DND-41 (cell line): ENCODE data around the gene SAXO1.

Source experiments
- ATAC-seq: fragments of 200-7000 bp; cut with Tn5 transposase; 3 replicates; pipeline ENCODE4 v1.9.1; 2021; ENCODE audit warnings: low read depth; ENCODE audit not compliant: insufficient read depth
- DNase-seq: peaks from one replicate; pipeline ENCODE4 v3.0.0-alpha.2; 2020
- H2AFZ ChIP-seq: 2 replicates; pipeline ENCODE4 v1.6.0; 2012; ENCODE audit warnings: low read depth, low read length
- H3K27ac ChIP-seq: 2 replicates; pipeline ENCODE4 v1.5.1; 2012; ENCODE audit warnings: low read length, inconsistent platforms
- H3K27me3 ChIP-seq: fragments of 200-600 bp; sonication (generic); 2 replicates; pipeline ENCODE4 v1.6.0; 2012; ENCODE audit warnings: low read length, mild to moderate bottlenecking, inconsistent platforms; ENCODE audit not compliant: insufficient read depth, poor library complexity
- H3K36me3 ChIP-seq: 2 replicates; pipeline ENCODE4 v1.5.1; 2012; ENCODE audit warnings: low read length, inconsistent platforms; ENCODE audit not compliant: insufficient read depth
- H3K4me1 ChIP-seq: 2 replicates; pipeline ENCODE4 v1.5.1; 2012; ENCODE audit warnings: mild to moderate bottlenecking, low read length; ENCODE audit not compliant: insufficient read depth
- H3K4me2 ChIP-seq: 2 replicates; pipeline ENCODE4 v1.6.0; 2012; ENCODE audit warnings: mild to moderate bottlenecking, moderate library complexity, low read length, inconsistent platforms; ENCODE audit not compliant: insufficient read depth
- H3K4me3 ChIP-seq, 2 experiments: fragments of 200-600 bp in 1 of 2; shearing (Covaris generic) in 1 of 2; 2 replicates each; pipeline ENCODE4 v1.5.1; 2012 to 2016; ENCODE audit warnings: inconsistent platforms in 2 of 2, low read length in 2 of 2, mild to moderate bottlenecking in 2 of 2, low read depth in 1 of 2, moderate library complexity in 1 of 2
- H3K79me2 ChIP-seq: 2 replicates; pipeline ENCODE4 v1.6.0; 2012; ENCODE audit warnings: low read length, inconsistent platforms; ENCODE audit not compliant: insufficient read depth
- H3K9ac ChIP-seq: 2 replicates; pipeline ENCODE4 v1.6.0; 2012; ENCODE audit warnings: low read depth, mild to moderate bottlenecking, inconsistent platforms, low read length, moderate library complexity
- H3K9me3 ChIP-seq: 2 replicates; pipeline ENCODE4 v1.5.1; 2012; ENCODE audit warnings: low read length, moderate library complexity, mild to moderate bottlenecking, inconsistent platforms; ENCODE audit not compliant: insufficient read depth, severe bottlenecking
- H4K20me1 ChIP-seq: 2 replicates; pipeline ENCODE4 v1.6.0; 2012; ENCODE audit warnings: low read length; ENCODE audit not compliant: insufficient read depth
- CTCF ChIP-seq: IDR thresholded peaks from 2 replicates; pipeline ENCODE4 v1.5.1; 2012; ENCODE audit warnings: borderline replicate concordance, low read length, moderate library complexity, mild to moderate bottlenecking; ENCODE audit not compliant: poor library complexity, severe bottlenecking; ENCODE audit errors: extremely low read depth
- EZH2 ChIP-seq: IDR thresholded peaks from 3 replicates; pipeline ENCODE4 v1.6.1; 2012; ENCODE audit warnings: borderline replicate concordance, low read depth, mild to moderate bottlenecking, moderate library complexity, low read length, inconsistent platforms; ENCODE audit not compliant: severe bottlenecking

The SAXO1 gene

DNA sequence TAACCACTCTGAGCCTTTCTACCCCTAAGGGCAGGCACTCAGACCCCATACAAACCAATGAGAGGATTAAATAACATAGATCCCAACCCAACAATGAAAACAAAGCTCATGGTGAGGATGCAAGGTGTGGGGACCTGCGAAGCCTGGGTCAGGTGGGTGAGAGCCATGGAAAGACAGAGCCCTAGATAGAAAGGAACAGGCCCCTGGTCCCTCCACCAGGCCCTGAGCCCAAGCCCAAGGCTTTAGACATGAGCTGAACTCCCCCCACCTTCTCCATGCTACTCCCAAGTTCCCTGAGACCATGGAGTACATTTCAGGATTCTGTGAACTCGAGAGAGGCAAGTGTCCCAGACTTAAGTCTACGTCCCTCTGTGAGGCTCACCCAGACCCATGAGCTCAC, 106.5 kb downstream of the SAXO1 start:
- H3K9ac ChIP-seq: no peak overlapping the region
- H2AFZ ChIP-seq: no peak overlapping the region
- no peak for ATAC-seq
- TF ChIP-seq EZH2 (no peak), CTCF (no peak)
- no peaks in the 10 kb centered on the region for H3K4me1 ChIP-seq
- no peaks in the 10 kb centered on the region for H3K27me3 ChIP-seq
- H4K20me1 ChIP-seq: no peaks in the 10 kb centered on the region
- H3K79me2 ChIP-seq: no peaks in the 10 kb centered on the region
- H3K9me3 ChIP-seq: no peaks in the 10 kb centered on the region
- H3K27ac ChIP-seq: no peak overlapping the region
- no peak for DNase-seq
- H3K4me3 ChIP-seq: no peak overlapping the region
- H3K36me3 ChIP-seq: no peaks in the 10 kb centered on the region
- no peak overlapping the region for H3K4me2 ChIP-seq

GRCh38 chr9:18925880-18926279, 107.1 kb downstream of the SAXO1 start:
- Histone ChIP-seq H3K9me3 (no peaks in the 10 kb centered on the region), H3K4me2 (no peak overlapping the region), H3K79me2 (no peaks in the 10 kb centered on the region), H2AFZ (no peak overlapping the region), H3K27ac (no peak overlapping the region), H3K27me3 (no peaks in the 10 kb centered on the region), H4K20me1 (no peaks in the 10 kb centered on the region), H3K4me1 (no peaks in the 10 kb centered on the region), H3K4me3 (no peak overlapping the region), H3K9ac (no peak overlapping the region), H3K36me3 (no peaks in the 10 kb centered on the region)
- DNase-seq (no peak), ATAC-seq (no peak)
- no peak for TF ChIP-seq EZH2
- TF ChIP-seq CTCF: no peak

- Histone ChIP-seq H3K27ac (no peak overlapping the region), H3K4me2 (no peak overlapping the region), H3K79me2 (no peaks in the 10 kb centered on the region), H2AFZ (no peak overlapping the region), H3K27me3 (peaks cover 4% of the 10 kb centered on the region), H3K9ac (no peak overlapping the region), H3K4me3 (no peak overlapping the region), H3K36me3 (no peaks in the 10 kb centered on the region), H4K20me1 (no peaks in the 10 kb centered on the region), H3K4me1 (no peaks in the 10 kb centered on the region), H3K9me3 (no peaks in the 10 kb centered on the region)
- no peak for ATAC-seq
- no peak for TF ChIP-seq CTCF
- no peak for TF ChIP-seq EZH2
- DNase-seq: no peak
These were observed 109.2 kb downstream of the SAXO1 start for GRCh38 chr9:18923671-18924430.
